Esophagus muscularis mucosa (tissue), 4 donors: ENCODE measurements around the gene MBOAT2.

Experiments
- CTCF ChIP-seq, 3 experiments: fragments of 200-600 bp in 2 of 3; fragments of 450-650 bp in 1 of 3; sonication (generic) in 2 of 3; IDR thresholded peaks; one replicate each; pipeline ENCODE4 v1.5.1; 2017 to 2019; ENCODE audit warnings: antibody characterized with exemption in 3 of 3, mild to moderate bottlenecking in 2 of 3, moderate library complexity in 1 of 3
- EP300 ChIP-seq: sonication (generic); formaldehyde crosslinking; IDR thresholded peaks from one replicate; pipeline ENCODE4 v1.6.1; 2017; ENCODE audit warnings: antibody characterized with exemption
- POLR2A ChIP-seq: fragments of 450-650 bp; IDR thresholded peaks from one replicate; pipeline ENCODE4 v1.6.1; 2017; ENCODE audit warnings: antibody characterized with exemption, moderate library complexity, mild to moderate bottlenecking, low read depth

- TF ChIP-seq CTCF (IDR thresholded peaks at IDR 0.05) (peak; percentile 40 to 60 (median 50)), EP300 (no peak), POLR2A (no peak)
Observed at GRCh38 chr2:8872821-8873432, 130.6 kb downstream of the MBOAT2 start.
